ENCODE measurements around the gene TAB3.
A peak's percentile ranks its signal among the peaks of the same experiment; 100 is the strongest.

Gene TAB3, protein sequence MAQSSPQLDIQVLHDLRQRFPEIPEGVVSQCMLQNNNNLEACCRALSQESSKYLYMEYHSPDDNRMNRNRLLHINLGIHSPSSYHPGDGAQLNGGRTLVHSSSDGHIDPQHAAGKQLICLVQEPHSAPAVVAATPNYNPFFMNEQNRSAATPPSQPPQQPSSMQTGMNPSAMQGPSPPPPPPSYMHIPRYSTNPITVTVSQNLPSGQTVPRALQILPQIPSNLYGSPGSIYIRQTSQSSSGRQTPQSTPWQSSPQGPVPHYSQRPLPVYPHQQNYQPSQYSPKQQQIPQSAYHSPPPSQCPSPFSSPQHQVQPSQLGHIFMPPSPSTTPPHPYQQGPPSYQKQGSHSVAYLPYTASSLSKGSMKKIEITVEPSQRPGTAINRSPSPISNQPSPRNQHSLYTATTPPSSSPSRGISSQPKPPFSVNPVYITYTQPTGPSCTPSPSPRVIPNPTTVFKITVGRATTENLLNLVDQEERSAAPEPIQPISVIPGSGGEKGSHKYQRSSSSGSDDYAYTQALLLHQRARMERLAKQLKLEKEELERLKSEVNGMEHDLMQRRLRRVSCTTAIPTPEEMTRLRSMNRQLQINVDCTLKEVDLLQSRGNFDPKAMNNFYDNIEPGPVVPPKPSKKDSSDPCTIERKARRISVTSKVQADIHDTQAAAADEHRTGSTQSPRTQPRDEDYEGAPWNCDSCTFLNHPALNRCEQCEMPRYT

DNA sequence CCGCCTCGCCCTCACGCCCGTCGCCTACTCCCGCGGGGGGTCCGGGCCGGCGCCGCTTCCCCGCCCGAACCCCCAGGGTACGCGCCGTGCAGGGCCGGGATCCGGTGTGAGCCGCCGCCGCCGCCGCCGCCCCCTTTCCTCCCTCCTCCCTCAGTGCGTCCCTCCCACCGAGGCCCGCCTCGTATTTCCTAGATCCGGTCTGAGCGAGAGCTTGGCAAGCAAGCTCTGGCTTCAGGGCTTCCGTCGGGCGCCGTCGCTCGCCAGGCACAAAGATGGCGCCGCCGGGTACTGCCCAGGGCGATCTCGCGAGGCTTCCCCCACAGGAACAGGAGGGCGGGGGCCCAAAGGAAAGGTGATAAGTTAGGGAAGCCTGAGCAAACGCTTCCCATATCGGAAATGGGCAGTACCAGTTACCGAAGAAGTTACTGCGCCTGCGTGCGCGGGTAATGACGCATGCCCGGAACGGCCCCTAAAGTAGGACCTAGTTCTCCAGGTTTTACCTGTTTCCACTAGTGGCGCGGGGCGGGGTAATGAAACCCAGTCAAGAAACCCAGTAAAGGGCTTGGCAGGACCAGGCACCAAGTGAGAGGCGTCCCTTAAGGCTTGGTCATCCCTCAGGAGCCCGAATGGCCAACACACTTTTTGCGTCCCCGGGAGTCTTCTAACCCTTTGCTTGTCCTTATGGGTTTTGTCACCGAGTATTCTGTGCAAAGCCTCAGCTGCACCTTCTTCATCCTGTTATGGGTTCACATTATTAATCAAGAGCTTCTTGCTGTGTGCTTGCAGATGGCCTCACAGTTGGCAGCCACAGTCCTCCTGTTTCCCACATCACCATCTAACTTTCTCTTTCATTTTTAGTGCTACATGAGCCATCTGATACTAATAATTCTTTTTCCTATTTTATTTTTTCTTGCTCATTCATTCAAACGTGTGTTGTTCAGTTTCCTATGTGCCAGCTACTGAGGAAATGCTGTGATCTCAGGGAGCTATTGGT lies at the start of gene TAB3:
TAB3 (minus strand) TSS at position 108 of the 994 bp plus-strand sequence. CDS start 29,666 bp downstream, outside the sequence.
- peak; percentile 92 for DNase-seq

DNA sequence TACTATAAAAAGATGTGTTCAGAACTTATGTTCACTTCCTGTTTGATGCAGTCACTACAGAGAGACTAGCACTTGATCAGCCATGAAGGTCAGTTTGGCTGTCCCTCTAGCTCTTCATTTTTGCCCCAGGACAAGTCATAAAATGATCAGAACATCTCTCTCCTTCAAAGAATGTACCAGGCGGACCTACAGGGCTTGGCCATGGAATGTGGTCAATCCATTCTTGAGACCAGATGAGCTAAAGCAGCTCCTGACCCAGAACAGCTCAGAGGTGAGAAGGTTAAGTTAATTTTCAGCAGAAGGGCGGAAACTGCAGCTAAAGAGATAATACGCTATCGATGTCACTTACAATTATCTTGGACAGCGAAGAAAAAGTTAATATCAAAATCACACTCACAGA lies 49.2 kb upstream of the TAB3 start:
- no peak for DNase-seq

DNA sequence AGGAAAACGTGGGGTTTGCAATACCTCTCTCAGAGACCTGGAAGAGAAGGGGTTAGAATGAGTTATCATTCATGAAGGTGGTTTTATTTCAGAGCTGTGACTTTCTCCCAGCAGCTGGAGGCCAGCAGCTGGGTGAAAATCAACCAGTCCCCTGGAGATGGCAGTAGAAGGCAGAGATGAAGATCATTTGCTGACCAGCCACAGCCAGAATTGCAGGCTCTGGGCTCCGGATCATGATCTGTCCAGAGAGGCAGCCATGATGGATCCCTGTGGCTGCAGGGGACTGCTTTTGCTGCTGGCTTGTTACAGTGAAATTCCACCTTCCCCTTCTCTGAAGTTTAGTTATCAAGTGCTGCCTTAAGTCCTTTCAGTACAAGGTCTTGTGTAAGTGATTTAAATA lies 46.9 kb upstream of the TAB3 start:
- DNase-seq = no peak

DNA sequence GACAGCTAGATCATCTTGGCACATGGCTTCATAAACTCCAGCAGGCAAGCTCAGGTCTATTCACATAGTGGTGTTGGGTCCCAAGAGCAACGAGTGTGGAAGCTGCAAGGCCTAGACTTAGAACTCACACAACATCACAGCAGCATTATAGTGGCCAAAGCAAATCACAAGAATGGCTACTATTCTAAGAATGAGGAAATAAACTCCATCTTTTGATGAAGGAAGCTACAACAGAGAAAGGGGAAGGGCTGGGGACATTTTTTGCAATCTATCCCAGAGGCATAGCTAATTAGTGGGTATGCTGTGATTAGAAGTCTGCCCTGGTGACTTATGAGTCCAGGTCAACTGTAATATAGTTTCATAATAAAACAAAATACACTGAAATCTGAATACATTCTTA lies 42.9 kb upstream of the TAB3 start:
- DNase-seq = no peak

DNA sequence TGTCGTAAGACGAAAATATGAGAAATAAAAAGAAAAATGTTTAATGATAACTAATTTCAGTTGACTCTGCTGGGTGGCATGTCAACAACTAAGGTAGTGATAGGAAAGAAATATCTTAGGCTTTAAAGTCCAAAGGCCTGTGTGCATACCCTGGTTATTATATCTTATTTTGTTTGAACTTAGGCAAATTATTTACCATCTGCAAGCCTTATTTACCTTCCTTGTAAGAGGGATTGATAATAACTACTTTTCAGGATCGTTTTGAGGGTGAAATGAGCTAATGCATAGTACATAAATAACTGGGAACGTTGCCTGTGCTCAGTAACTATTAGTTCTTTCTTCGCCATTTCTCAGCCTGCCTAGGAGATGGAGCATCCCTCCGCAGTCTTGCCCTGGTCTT lies 41.6 kb upstream of the TAB3 start:
- no peak for DNase-seq

DNA sequence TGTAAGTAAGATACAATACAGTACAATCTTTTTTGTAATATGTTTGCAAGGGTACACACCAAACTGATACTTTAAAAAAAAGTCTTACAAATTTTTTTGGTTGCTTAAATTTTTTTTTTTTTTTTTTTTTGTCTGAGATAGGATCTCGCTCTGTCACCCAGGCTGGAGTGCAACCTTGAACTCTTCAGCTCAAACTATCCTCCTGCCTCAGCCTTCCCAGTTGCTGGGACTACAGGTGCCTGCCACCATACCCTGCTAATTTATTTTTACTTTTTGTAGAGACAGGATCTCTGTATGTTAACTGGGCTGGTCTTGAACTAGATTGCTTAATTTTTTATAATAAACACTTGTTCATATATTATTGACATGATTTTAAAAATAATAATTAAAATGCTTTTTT lies 41.1 kb upstream of the TAB3 start:
- no peak for DNase-seq

DNA sequence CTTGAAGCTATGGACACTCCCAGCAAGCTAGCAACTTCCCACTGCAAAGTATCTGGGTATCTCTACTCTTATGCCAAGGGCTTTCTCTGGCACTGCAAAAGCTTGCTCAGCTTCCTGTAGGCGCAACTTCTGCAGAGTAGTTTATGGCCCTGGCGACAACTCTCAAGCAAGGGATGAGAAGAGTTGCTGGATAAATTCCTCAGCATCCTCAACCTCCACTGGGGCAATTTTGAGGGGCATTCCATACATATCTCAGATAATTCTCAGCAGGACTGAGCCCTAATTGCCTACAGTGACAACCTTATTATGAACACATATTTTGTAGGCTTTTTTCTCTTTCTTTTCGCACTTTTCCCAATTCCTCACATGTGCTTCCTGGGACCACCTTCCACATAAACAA lies 31.2 kb upstream of the TAB3 start:
- no peak for DNase-seq

DNA sequence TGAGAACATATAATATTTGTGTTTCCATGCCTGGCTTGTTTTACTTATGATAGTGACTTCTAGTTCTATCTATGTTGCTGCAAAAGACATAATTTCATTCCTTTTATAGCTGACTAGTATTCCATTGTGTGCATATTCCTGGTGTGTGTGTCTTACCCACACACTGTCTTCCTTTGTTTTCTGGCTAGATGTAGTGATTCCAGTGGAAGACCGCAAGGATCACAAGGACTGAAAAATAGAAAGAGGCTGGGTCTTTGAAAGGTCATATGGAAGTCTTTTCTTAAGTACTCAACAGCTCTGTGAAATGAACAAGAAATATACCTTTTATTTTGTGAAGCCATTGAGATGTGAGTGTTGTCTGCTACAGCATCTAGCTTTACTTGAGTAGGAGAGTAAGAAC lies 29.4 kb upstream of the TAB3 start:
- no peak for DNase-seq

DNA sequence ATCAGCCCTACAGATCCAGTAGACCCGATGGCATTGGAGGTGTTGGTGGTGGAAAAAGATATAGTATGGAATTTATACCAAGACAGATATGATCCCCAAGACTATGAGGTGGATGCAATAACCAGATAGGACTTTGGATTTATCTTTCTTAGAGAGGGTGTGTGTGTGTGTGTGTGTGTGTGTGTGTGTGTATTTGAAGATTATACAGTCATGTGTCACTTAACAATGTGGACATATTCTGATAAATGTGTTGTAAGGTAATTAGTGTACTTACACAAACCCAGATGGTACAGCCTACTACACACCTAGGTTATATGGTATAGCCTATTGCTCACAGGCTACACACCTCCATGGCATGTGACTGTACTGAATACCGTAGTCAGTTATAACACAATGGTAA lies 24.4 kb upstream of the TAB3 start:
- DNase-seq = no peak

DNA sequence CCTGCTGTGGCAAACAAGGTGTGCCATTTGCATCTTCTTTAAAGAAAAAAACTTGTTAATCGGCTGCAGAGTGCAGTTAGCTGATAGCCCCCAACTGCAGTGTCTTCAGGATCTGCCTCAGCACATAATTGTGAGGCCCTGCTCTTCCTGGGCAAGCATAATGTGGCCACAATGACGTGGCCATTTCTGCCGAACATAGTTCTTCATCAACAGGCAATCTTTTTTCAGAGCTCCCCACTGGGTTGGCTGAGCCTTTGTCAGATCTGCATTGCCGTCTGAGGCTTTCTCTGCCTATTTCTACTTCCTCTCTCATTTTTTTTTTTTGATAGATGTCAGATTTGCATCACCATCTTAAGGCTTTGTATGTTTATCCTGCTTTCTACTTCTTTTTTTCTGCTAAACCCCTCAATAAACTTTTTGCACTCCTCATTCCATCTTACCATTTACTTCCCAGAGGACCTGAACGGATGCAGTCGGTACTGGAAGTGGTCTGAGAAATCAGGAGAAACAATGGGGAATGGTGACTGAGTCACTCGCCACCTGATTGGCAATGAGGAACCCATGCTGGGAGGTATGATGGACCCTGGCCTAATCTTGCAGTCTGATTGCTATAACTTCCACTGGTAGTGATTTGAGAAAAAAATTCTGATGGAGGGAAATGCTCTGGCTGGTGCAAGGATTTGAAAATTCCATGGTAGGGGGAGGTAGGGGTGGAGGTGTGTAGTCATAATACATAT lies 21.2 kb upstream of the TAB3 start:
- no peak for DNase-seq

DNA sequence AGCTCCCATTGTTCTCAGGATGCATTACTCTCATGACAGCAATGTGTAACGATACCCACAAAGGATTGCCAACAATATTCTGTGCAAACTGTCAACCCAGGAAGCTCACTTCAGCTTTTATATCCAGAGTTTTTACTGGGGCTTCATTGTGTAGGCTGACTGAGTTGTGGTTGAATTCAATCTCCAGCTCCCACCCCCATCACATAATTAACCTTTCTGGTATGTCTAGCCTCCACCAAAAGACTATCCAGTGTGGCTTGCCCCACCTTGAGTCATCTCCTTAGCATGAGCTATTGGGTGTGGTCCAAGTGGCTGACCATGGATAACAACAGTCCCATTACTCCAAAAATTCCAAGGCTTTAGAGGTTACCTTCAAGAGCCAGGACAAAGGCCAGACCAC lies 17.7 kb upstream of the TAB3 start:
- no peak for DNase-seq

DNA sequence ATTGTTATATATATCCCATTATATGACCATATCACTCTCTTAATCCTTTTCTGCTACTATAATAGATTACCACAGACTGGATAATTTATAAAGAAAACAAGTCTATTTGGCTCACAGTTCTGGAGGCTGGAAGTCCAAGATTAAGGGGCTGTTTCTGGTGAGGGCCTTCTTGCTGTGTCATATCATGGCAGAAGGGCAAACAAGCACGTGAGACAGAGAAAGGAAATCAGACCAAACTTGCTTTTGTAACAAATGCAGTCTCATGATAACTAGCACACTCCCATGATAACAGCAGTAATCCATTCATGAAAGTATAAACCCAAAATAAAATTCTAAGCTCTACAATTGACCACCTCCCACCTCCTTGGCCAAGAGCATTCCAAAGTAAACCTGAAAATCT lies 16.3 kb upstream of the TAB3 start:
- no peak for DNase-seq

DNA sequence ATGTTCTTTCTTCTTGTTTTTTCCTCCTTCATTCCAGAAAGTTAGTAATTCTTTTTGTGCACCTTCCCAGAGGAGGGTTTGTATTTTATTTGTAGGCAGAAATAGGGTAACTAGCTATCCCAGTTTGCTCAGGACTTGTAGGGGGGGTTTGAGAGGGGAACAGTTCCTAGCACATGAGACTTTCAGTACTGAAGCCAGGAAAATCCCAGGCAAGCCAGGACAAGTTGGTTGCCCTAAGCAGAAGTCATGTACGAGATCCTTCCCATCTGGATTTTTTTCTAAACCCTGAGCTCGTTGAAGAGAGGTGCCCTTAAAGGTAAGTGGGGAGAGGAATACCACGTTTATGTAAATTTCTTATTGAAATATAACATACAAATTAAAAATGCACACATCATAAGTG lies 15.6 kb upstream of the TAB3 start:
- DNase-seq = no peak

DNA sequence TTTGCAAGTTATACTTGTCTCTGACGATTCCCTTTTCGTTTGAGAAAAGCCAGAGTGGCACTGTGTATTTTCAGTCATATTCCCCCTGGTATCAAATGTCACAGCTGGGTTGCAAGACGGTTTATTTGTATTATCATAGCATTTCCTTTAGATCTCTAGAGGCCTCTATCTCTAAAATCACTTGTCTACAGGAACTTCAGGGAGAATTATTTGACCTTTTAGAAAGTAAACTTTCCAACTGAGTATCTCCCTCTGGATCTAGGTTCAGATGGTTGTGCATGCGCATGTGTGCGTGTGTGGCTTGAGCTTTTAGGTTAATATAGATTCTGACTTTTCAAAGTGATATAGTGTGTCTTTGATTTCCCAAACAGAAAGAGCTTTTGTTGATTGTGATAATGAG lies 15.1 kb upstream of the TAB3 start:
- DNase-seq = no peak

DNA sequence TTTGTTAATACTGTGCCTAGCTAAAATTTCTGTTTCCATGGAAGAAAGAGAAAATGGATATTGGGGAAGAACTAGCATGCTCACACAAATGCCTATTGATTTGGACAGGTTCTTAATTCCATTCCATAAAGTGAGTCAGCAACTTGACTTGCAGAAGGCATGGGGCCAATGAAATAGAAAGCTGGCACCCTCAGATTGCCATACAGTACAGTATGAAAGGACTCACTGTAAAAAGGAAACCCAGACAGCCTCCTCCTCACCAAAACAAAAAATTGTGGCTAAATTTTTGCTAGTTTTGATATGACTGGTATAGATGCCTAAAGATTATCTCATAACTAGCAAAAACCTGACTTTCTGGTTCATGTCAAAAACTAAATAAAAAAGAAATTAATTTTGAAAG lies 11.2 kb upstream of the TAB3 start:
- no peak for DNase-seq

DNA sequence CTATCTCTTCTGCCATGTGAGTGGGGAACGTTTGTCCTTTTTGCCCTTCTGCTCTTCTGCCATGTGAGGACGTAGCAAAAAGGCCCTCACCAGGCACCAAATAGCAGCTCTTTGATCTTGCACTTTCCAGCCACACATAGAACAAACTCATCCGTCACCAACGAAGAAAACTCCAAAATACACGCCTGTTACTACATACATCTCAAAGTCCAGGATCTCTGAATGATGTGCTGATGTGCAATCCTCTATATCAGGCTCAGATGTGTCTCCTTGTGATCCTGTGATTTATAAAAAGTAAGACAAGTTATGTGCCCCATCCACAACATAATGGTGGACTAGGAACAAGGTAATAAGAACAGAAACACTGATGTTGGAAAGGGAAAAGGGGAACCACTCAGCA lies 9.8 kb upstream of the TAB3 start:
- DNase-seq = no peak

DNA sequence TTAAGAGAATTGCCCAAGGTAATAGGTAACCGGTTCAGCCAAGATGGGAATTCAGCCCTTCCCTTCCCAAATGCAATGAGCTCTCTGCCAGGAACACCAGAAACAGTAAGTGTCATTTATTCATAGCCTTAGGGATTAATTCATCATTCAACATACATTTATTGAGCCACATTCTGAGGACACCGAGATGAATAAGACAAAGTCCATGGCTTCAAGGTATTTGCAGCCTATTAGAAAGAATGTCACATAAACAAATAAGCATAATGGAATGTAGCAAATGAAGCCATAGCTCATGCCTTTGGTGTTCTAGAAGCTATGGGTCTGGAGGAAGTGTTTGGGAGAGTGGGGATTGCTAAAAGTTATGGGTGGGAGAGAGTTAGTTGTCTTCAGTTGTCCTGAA lies 6.3 kb upstream of the TAB3 start:
- no peak for DNase-seq

DNA sequence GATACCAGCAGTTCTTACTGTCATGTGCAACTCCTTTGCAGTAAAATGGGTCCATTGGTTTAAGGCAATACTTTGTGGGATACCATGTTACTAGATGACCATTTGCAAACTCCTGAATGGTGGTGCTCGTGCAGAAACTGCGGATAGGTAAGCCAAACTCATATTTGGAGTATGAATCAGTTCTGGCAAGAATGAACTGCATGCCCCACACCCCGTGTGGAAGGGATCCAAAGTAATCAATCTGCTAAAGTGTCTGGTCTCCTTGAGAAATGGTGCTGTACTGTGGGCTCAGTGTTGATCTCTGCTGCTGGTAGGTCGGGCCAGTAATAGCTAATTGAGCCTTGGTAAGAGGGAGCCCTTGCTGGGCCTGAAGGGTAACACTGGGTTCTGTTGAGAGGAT lies 4.2 kb upstream of the TAB3 start:
- no peak for DNase-seq

DNA sequence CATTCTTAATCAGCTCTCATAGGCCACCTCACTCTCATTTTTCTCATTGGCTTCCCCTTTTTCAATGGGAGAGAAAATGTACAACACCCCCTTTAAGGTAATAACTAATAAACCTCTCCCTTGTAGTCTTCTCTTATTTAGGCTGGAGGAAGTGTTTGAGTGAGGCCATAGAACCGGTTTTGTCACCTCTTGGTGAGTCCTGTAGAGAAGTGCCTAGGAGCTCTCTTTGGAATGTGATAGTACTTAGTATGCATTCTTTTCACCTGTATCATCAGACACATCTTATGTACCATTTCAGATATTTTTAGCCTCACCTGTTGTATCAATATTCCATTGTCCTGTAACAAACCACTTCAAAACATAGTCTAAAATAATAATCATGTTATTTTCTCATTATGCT lies 3.5 kb upstream of the TAB3 start:
- no peak for DNase-seq

DNA sequence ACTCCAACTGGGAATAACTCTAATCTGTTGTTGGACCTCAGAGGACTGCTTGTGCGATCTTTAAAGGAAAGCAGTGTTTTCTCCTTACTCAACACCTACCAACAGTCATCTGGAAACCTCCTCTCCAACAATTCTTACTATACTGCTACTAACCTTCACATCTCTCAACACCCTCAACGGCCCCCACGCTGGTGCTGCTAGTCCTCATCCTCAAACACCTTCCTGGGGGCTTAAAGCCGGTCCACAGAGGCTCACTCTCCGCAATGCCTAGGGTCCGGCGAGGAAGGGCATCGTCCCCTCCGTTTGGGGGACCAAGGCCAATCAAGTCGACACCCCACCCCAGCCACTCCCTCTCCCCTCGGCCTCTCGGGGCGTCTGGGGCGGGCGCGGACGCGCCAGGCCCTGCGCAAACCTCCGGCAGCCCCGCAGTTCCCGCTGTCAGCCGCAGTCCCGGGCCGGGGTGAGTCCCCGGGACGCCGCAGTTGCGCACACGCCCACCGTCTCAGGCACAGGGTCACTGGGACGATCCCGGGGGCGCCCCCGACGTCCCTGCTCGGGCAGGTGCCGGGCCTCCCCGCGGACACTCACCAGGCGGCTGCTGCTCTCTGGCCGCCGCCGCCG lies 418 bp downstream of the TAB3 start:
- peak; percentile 19 for DNase-seq

DNA sequence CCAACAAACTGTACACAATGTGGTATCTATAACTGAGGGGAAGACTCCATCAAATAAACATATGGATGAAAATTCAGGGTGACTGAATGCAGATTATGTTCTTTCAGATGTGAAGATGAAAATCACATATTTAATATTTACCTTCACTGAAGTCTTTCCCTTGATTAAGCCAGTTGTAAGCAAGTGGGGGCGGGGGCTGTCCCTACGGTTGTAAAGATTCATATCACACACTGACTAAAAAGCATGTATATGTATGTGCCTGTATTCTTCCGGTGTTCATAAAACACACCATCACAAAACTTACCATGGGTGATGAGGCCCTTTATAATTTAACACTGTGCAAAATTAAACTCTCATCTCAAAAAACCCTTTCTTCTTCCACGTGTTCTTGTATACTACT lies 1.3 kb downstream of the TAB3 start:
- DNase-seq = peak; percentile 70

DNA sequence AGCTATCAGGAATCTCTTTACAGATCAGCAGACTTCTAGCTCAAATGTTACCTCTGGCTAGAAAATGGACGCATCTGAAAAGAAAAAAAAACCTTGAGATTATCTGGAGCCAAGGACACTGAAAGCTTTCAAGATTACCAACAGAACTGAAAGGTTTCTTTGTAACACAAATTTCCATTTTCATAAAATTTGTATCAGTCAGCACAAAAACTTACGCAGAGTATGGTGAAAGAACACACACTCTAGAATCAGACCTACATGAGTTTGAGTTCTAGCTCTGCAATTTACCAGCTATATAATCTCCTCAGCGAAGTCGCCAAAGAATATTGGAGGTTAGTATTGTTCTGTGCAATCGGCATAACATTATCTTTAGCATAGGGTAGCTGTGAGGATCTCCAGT lies 1.8 kb downstream of the TAB3 start:
- no peak for DNase-seq
